ENCODE data around the gene PHYHD1. TPM values are rescaled to one million over a fixed set of nuclear protein-coding genes. Genes with fewer than 3 reads are reported as not detected.

Gene PHYHD1
- total RNA-seq, 2 donors from 2014 or later: 1.5 to 7.1 TPM

GRCh38 chr9:128916745-128917144 is 4.0 kb upstream of the PHYHD1 start:
- DNase-seq (no peak), ATAC-seq (no peak)
- intact Hi-C loops (cut with DNase I, micrococcal nuclease): no loop called here

GRCh38 chr9:128917151-128917849 is 3.5 kb upstream of the PHYHD1 start:
- intact Hi-C loops (cut with DNase I, micrococcal nuclease): no loop called here
- peak; percentile 60 for ATAC-seq
- DNase-seq: peak; percentile 57 to 68

- ATAC-seq (no peak), DNase-seq (no peak)
- intact Hi-C loops (cut with DNase I, micrococcal nuclease): no loop called here
These were observed 1.9 kb upstream of the PHYHD1 start for GRCh38 chr9:128918921-128919320.

GRCh38 chr9:128919402-128920089 is 1.2 kb upstream of the PHYHD1 start:
- DNase-seq (no peak), ATAC-seq (peak; percentile 47)
- intact Hi-C loops (cut with DNase I, micrococcal nuclease): loop anchor here in 1 of 2 donors (10.0 kb wide), 1 partner anchor 55 kb away; no protein-coding TSS in a partner anchor

GRCh38 chr9:128921881-128922763 is 1.3 kb downstream of the PHYHD1 start:
- intact Hi-C loops (cut with DNase I, micrococcal nuclease): loop anchor here in 1 of 2 donors (10.0 kb wide), 1 partner anchor 57 kb away; no protein-coding TSS in a partner anchor
- peak; percentile 38 for ATAC-seq
- peak in 1 of 2 donors; percentile 43 for DNase-seq

- DNase-seq: no peak
- intact Hi-C loops (cut with DNase I, micrococcal nuclease): loop anchor here in 1 of 2 donors (10.0 kb wide), 1 partner anchor 59 kb away; no protein-coding TSS in a partner anchor
- no peak for ATAC-seq
These were observed 2.7 kb downstream of the PHYHD1 start for GRCh38 chr9:128923493-128923883.

GRCh38 chr9:128927731-128928411 is 7.1 kb downstream of the PHYHD1 start:
- intact Hi-C loops (cut with DNase I, micrococcal nuclease): loop anchor here (2.0 to 10.0 kb wide), 2 partner anchors 63 to 65 kb away; no protein-coding TSS in a partner anchor
- peak; percentile 91 for ATAC-seq
- DNase-seq: peak in 1 of 2 donors; percentile 60

- no peak for DNase-seq
- ATAC-seq: no peak
- intact Hi-C loops (cut with DNase I, micrococcal nuclease): loop anchor here (2.0 to 10.0 kb wide), 2 partner anchors 64 to 66 kb away; no protein-coding TSS in a partner anchor
These were observed 7.8 kb downstream of the PHYHD1 start for GRCh38 chr9:128928624-128929023.

GRCh38 chr9:128929560-128929959 is 8.8 kb downstream of the PHYHD1 start:
- DNase-seq (no peak), ATAC-seq (no peak)
- intact Hi-C loops (cut with DNase I, micrococcal nuclease): loop anchor here (2.0 to 10.0 kb wide), 2 partner anchors 65 to 67 kb away; no protein-coding TSS in a partner anchor

GRCh38 chr9:128933731-128934130 is 12.9 kb downstream of the PHYHD1 start:
- intact Hi-C loops (cut with DNase I, micrococcal nuclease): no loop called here
- ATAC-seq: no peak
- DNase-seq: peak in 1 of 2 donors; percentile 12

GRCh38 chr9:128936171-128936865 is 15.5 kb downstream of the PHYHD1 start:
- DNase-seq: no peak
- intact Hi-C loops (cut with DNase I, micrococcal nuclease): no loop called here
- no peak for ATAC-seq

- DNase-seq: no peak
- ATAC-seq: no peak
- intact Hi-C loops (cut with DNase I, micrococcal nuclease): no loop called here
These were observed 16.8 kb downstream of the PHYHD1 start for GRCh38 chr9:128937310-128938165.

- ATAC-seq: no peak
- DNase-seq: no peak
These were observed 19.6 kb downstream of the PHYHD1 start for GRCh38 chr9:128940271-128940921.

GRCh38 chr9:128940946-128941755 is 20.4 kb downstream of the PHYHD1 start:
- DNase-seq (no peak), ATAC-seq (no peak)
- intact Hi-C loops (cut with DNase I, micrococcal nuclease): no loop called here

More at GRCh38 chr9:128940271-128940921, 19.6 kb downstream of the PHYHD1 start:
- intact Hi-C loops (cut with DNase I, micrococcal nuclease): no loop called here

GRCh38 chr9:128943832-128944620 is 23.2 kb downstream of the PHYHD1 start:
- intact Hi-C loops (cut with DNase I, micrococcal nuclease): no loop called here
- no peak for ATAC-seq
- DNase-seq: no peak

Data from left colon (tissue), 2 donors.